ENCODE results near the gene LRMDA. TPM values are rescaled to one million over a fixed set of nuclear protein-coding genes. Genes with fewer than 3 reads are reported as not detected.

The LRMDA gene
- total and polyA plus RNA-seq, 10 of the 15 experiments (the other 5 are each of a cell fraction or from before 2014, with no cell fraction given) = 0.07 to 0.54 (median 0.29) TPM; not detected in 4

DNA sequence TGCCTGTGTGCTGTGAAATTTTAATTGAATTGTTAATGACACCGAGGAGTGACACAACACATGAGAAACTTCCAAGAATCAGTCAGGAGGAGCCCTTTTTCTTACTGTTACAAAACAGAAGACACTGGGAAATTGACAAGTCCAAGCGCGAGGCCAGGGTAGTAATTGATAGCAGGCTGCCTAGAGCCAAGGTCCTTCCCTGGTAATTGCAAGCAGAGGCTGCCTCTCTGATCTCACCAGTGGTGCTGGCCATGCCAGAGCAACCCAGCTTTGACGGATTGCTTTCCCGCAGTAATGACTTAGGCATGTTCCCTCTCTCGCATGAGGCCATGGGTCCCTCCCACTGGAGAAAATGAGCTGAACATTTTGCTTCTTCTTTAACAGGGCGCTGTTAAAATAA lies 111.5 kb downstream of the LRMDA start:
- intact Hi-C loops (cut with micrococcal nuclease; ENCODE audit: unreplicated experiment) = loop anchor here (5.0 kb wide), 1 partner anchor 141 kb away; the partner anchor contains the start of gene ZNF503
- H3K9me3 ChIP-seq (replicated peaks; ENCODE audit: control insufficient read depth, insufficient read depth, low read length) = no peaks in the 10 kb centered on the region
- H3K36me3 ChIP-seq (ENCODE audit: control insufficient read depth in 2 of 2, insufficient read depth in 2 of 2, low read length in 1 of 2) = no peaks in the 10 kb centered on the region
- H3K27me3 ChIP-seq (replicated peaks in 1 of 2; ENCODE audit: control insufficient read depth in 2 of 2, insufficient read depth in 2 of 2, low read length in 1 of 2) = no peaks in the 10 kb centered on the region; a peak in 1 of 4 replicates
- no peaks in the 10 kb centered on the region; the same call in 1 of the 2 replicates for H3K4me1 ChIP-seq (ENCODE audit: control insufficient read depth, insufficient read depth, low read length)
- H3K27ac ChIP-seq (ENCODE audit: control insufficient read depth, insufficient read depth) = no peak overlapping the region
- POLR2A ChIA-PET = no interaction called here
- 59% methylated on average over 7 of the region's 7 CpGs for WGBS (ENCODE audit: insufficient coverage, insufficient replicate concordance, low lambda C conversion rate, missing lambda C conversion rate)
- DNase-seq (ENCODE audit: low read depth, low spot score) = no peak
- H4K20me1 ChIP-seq (ENCODE audit: control insufficient read depth, insufficient read depth) = no peaks in the 10 kb centered on the region
- RAD21 ChIA-PET (ENCODE audit: unreplicated experiment) = interaction anchor here (1.3 to 3.4 kb wide), 3 partner anchors 37 to 141 kb away, joined by 3 to 18 read pairs (median 5); partner anchors contain the start of gene ZNF503
- TF ChIP-seq BRCA1 (IDR thresholded peaks at IDR 0.05; ENCODE audit: low read depth, low read length) (no peak), SUZ12 (IDR thresholded peaks at IDR 0.05; ENCODE audit: unreplicated experiment) (no peak), REST (IDR thresholded peaks at IDR 0.05; ENCODE audit: low read depth, low read length) (no peak), GABPA (IDR thresholded peaks at IDR 0.05; ENCODE audit: low read depth) (no peak), TBL1XR1 (IDR thresholded peaks at IDR 0.05; ENCODE audit: low read depth, low read length) (no peak), BACH1 (IDR thresholded peaks at IDR 0.05; ENCODE audit: borderline replicate concordance) (no peak), STAT3 (IDR thresholded peaks at IDR 0.05; ENCODE audit: low read depth, low read length) (no peak), MYC (IDR thresholded peaks at IDR 0.05; ENCODE audit: insufficient read depth, insufficient read length, insufficient replicate concordance, low read length, severe bottlenecking) (no peak), KLF5 (IDR thresholded peaks at IDR 0.05; ENCODE audit: partially characterized antibody) (no peak), CHD2 (IDR thresholded peaks at IDR 0.05; ENCODE audit: borderline replicate concordance, low read depth, low read length) (no peak), RAD21 (IDR thresholded peaks at IDR 0.05; ENCODE audit: insufficient read depth, low read depth, low read length) (no peak), FOXK2 (IDR thresholded peaks at IDR 0.05) (no peak)
- TF ChIP-seq, protein P1, sequence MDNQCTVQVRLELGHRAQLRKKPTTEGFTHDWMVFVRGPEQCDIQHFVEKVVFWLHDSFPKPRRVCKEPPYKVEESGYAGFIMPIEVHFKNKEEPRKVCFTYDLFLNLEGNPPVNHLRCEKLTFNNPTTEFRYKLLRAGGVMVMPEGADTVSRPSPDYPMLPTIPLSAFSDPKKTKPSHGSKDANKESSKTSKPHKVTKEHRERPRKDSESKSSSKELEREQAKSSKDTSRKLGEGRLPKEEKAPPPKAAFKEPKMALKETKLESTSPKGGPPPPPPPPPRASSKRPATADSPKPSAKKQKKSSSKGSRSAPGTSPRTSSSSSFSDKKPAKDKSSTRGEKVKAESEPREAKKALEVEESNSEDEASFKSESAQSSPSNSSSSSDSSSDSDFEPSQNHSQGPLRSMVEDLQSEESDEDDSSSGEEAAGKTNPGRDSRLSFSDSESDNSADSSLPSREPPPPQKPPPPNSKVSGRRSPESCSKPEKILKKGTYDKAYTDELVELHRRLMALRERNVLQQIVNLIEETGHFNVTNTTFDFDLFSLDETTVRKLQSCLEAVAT (IDR thresholded peaks at IDR 0.05) = no peak
- TF ChIP-seq, protein P2, sequence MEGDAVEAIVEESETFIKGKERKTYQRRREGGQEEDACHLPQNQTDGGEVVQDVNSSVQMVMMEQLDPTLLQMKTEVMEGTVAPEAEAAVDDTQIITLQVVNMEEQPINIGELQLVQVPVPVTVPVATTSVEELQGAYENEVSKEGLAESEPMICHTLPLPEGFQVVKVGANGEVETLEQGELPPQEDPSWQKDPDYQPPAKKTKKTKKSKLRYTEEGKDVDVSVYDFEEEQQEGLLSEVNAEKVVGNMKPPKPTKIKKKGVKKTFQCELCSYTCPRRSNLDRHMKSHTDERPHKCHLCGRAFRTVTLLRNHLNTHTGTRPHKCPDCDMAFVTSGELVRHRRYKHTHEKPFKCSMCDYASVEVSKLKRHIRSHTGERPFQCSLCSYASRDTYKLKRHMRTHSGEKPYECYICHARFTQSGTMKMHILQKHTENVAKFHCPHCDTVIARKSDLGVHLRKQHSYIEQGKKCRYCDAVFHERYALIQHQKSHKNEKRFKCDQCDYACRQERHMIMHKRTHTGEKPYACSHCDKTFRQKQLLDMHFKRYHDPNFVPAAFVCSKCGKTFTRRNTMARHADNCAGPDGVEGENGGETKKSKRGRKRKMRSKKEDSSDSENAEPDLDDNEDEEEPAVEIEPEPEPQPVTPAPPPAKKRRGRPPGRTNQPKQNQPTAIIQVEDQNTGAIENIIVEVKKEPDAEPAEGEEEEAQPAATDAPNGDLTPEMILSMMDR (IDR thresholded peaks at IDR 0.05 in 2 of 3, conservative IDR thresholded peaks at IDR 0.05 in 1 of 3; ENCODE audit: control insufficient read depth in 2 of 3, extremely low read depth in 1 of 3, insufficient read depth in 1 of 3, low read depth in 3 of 3, low read length in 3 of 3) = no peak
- no peak overlapping the region for H3K4me3 ChIP-seq
- H3K4me2 ChIP-seq (ENCODE audit: control insufficient read depth, insufficient read depth) = no peak overlapping the region
- in situ Hi-C loops (cut with MboI) = no loop called here
- SMC1A ChIA-PET (ENCODE audit: uncharacterized antibody, unreplicated experiment) = interaction anchor here (1.0 to 2.9 kb wide), 4 partner anchors 11 to 71 kb away, joined by 3 to 7 read pairs (median 4); no protein-coding TSS in a partner anchor
- CTCF ChIA-PET = interaction anchor here (1.0 to 1.6 kb wide), 2 partner anchors 10 to 22 kb away, joined by 3 to 4 read pairs; no protein-coding TSS in a partner anchor
- no peak overlapping the region for H3K9ac ChIP-seq (ENCODE audit: control insufficient read depth, insufficient read depth, low read length)
- no peak overlapping the region for H2AFZ ChIP-seq (ENCODE audit: control insufficient read depth, low read depth, low read length)
- ATAC-seq = no peak
- no peaks in the 10 kb centered on the region for H3K79me2 ChIP-seq (ENCODE audit: control insufficient read depth, insufficient read depth, low read length)
- no peak for FAIRE-seq
- no TSS peak for BruUV-seq (replicated peaks)

Data from GM12878 (cell line).